NCI-H2171 (cell line): ENCODE data around the gene HOXA4.

Source experiments
- DNase-seq: peaks from one replicate; lab custom pipeline; 2025; lab: John Stamatoyannopoulos, UW

Gene HOXA4

GRCh38 chr7:27130540-27131389, at the start of gene HOXA4:
Gene HOXA4, minus strand, starts transcription at chr7:27130757. Its CDS starts 24 bp downstream, at chr7:27130733.
- peak; percentile 94 for DNase-seq

DNA sequence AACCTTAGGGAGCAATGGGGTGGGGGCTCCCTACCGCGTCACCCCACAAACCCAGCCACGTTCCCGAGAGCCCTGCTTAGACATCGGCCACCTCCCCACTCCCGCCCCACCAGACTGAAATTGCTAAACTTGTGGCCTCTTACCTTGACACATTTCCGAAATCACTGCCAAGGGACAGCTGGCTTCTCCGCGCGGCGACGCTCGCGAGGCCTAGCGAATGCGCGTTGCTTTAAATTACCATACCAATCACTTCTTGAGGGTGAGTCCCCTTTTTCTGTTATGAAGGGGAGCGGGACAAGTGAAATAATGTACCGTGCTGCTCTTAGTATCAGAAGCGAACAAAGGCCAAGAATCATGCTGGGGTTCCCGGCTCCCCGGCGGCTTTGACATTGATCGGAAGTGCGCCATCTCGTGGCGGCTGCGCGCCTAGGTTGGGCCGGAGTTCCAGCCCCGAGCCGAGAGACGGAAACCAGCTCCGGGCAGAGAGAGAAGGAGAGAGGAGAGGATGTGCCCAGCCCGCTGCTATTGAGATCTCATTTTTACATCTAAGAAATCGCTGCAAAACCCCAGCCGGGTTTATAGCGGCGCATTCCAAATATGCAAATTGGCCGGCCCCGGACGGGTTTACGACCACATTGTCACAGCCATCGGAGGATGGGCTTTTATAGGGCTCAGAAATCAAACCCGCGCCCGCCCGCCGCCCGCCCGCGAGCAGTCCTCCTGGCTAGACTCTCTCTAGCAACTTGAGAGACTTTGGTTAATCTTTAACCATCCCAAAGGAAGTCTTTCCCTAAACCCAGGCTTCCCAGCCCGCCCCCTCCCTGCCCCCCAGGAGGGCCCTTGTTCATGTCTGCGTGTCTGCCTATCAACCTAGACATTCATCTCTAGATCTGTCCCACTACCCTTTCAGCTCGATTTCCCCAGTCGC, 49.2 kb upstream of the HOXA4 start:
- DNase-seq, result peak; percentile 37

- no peak for DNase-seq
Observed at GRCh38 chr7:27179030-27179429, 48.5 kb upstream of the HOXA4 start.

DNA sequence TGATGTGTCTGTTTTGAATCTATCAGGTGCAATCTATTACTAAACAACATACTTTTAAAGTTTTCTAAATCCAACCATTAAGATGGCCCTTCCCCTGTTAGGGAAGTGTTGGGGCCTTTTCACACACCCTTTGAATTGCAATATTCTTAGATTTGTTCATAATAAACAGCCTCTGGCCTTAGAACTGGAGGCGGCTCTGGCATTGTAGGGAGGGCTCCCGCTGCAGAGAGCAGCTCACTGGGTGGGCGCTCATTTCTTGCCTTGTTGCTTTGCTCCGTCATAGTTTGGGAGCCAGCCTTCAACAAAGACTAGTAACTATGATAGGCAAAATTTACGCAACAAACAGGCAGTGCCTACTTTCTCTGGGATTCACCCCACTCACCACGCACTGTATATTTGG, 47.8 kb upstream of the HOXA4 start:
- DNase-seq, result no peak

DNA sequence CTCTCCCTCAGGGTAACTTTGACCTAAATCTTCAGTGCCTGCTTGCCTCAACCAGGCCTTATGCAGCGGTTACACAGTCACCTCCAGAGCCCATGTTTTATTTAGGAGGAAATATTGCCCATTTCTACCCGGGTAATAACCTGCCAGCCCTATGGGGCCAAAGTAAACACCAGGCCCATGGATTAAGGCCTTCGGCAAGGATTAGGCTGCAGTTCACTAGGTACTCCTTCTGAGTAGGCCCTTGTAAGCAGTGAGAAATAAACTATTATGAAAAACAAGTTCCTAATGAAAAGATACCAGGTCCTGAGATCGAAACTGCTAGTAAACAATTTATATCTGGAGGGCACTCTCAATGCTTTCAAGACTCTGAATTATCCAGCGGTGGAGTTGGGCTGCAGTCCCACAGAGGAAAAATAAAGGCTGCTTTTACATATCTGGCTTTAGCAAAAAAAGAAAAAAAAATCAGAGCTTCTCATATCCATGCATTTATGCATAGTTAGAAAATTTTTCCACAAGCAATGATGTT, 47.3 kb upstream of the HOXA4 start:
- no peak for DNase-seq

GRCh38 chr7:27176962-27177794, 46.6 kb upstream of the HOXA4 start:
- DNase-seq, result no peak

DNA sequence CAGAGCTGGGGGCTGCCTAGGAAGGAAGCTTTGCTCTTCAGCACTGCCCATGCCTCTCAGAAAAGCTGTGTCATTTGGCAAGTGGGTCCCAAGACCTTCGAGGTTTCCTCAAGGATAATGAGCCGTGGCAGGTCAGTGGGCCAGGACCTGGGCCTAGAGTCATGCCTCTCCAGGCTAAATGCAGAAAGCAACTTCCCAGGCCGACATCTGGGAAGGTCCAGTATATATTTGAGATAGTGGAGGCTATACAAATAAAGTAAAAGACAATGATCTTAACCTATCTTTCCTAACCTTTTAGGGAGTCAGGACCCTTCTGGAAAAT, 45.9 kb upstream of the HOXA4 start:
- no peak for DNase-seq

DNA sequence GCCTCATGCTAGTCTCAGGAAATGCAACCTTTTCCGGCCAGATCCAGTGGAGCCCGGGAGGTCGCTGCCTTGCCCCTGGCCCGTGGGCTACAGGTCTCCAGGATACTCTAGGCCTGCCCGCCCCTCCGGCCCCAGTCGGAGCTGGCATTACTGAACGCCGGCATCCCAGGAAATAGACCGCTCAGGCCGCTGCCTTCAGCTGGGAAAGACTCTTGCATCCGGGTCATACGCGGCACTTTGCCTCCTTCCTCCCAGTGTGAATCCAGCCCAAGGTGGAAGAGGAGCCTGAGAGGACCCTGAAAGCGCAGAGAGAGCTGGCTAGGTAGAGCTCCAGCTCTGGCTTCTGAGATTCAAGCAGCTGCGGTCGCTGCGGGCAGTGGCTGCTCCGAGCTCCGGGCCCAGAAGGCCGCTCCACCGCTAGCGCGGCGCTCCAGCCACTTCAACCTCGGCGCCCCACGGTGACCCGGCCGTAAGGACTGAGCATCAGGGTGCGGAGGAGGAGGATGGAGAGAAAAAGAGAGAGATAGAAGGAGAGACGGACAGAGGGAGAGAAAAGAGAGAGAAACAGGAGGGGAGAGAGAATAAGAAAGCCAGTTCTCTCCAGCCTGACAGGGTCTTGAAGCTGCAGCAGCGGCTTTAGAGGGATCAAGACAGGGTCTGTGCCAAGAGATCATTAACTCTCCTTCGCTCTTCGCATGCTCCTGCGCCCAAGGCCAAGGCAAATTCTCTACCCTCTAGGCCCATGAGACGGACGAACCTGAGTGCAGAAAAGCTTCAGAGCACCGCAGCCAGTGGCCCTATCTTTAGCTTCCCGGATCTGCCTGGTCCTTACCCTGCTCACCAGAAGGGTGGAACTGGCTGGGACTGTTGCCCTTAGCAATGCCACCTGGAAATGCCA, 45.3 kb upstream of the HOXA4 start:
- no peak for DNase-seq

DNA sequence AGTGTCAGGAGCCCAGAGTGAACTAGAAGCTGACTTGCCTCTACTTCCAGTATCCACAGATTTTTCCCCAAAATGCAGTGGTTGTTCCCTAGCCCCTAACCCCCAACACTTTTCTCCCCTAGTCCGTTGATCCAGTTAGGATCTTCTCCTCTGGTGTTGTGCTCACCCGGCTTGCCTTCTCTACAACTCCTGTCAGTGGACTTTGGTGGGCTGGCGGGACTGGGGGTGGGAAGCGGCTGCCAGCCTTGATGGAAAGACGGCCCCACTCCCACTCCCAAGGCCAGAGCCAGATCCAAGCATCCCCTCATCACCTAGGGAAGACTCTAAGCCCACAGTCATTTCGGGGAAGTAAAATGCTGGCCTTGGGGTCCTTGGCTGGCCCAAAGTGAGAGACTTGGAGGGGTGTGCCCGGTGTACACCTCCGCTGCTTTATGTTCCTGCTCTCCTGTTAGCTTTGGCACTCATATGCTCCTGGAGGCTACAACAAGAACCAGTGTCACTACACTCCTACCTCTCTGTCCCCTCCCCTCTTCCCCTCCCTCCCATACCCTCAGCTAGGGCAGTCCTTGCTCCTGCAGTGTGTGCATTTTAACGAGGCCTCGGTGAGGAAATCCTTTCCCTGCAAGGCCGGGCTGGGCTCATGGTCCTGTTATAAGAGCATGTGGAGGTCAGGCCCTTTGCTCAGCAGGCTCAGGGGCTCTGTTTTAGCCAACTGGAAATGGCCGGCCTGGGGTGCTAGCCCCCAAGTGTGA, 44.5 kb upstream of the HOXA4 start:
- DNase-seq, result no peak

DNA sequence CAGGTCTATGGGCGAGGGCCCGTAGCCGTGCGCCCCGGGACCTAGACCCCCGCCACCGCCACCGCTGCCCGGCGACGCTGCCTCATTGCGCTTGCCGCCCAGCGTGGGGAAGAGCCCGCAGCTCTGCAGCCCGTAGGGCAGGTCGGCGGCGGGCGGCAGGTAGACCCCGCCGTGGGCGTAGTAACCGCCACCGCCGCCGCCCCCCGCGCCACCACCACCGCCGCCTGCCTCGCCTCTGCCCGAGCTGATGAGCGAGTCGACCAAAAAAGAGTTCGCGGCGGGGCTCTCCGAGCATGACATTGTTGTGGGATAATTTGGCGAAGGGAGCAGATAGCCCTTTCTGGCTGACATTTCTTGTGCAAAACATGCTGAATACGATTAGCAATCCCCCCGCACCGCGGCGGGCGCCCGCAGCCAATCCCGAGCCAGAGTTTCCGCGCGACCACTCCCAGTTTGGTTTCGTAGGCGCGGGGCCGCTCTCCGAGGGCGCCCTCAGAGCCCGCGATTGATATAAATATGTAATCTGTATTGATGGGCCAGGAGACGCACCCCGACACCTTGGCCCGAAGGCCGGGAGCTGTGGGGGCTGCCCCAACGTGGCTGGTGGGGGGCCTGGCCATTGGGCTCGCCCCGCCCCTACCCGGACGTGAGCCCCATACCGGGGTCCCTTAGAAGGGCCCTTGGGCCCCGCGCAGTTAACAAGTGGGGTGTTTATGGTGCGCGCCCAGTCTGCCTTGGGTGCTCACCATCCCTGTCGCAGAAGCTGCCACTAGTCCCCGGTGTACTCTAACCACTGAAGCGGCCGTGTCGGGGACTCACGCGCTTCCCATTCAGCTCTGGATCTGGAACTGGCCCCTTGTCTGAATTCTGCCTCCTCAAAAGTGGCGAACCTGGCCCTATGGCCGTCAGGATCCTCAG, 43.7 kb upstream of the HOXA4 start, which contains the start of gene HOXA10:
Gene HOXA10 (minus strand): TSS at position 365 of the 918 bp plus-strand sequence. CDS start 14 bp downstream, at position 351.
- DNase-seq, result peak; percentile 7

- DNase-seq, result peak; percentile 5
Observed at GRCh38 chr7:27173511-27173955, 43.0 kb upstream of the HOXA4 start.

- DNase-seq, result peak; percentile 16
Observed at GRCh38 chr7:27172823-27173510, 42.4 kb upstream of the HOXA4 start.

- no peak for DNase-seq
Observed at GRCh38 chr7:27172315-27172774, 41.8 kb upstream of the HOXA4 start.

DNA sequence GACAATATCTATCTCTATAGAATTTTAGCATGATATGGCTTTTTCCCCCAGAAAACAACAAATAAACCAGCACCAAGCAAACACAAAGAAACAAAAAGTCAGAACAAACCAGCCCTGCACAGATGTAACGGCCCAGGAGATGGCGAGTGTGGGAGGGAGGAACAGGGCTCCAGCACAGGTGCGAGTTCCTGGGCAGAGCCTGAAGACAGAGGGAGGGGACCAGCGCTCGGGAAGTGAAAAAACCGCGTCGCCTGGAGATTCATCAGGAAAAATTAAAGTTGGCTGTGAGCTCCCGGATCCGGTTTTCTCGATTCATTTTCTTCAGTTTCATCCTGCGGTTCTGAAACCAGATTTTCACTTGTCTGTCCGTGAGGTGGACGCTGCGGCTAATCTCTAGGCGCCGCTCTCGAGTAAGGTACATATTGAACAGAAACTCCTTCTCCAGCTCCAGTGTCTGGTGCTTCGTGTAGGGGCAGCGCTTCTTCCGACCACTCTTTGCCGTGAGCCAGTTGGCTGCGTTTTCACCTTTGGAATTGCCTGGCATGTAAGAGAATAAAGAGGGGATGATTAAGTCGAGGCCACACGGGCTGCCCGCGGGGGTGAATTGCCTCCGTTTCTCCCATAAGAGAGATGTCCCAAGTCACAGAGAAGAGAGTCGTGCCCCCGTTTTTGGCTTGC, 41.2 kb upstream of the HOXA4 start:
- no peak for DNase-seq

GRCh38 chr7:27171325-27171636, 40.7 kb upstream of the HOXA4 start:
- no peak for DNase-seq

GRCh38 chr7:27170426-27171324, 40.1 kb upstream of the HOXA4 start:
- DNase-seq, result no peak
